ENCODE results near the gene SYMPK.

SYMPK gene

GRCh38 chr19:45784096-45784495, 78.9 kb downstream of the SYMPK start:
- Histone ChIP-seq H3K36me3 (peaks cover 46% of the 10 kb centered on the region), H3K9me3 (no peaks in the 10 kb centered on the region), H3K4me2 (no peak overlapping the region), H3K4me3 (no peak overlapping the region), H3K4me1 (peaks cover 16% of the 10 kb centered on the region), H3K27me3 (peaks cover 16% of the 10 kb centered on the region), H4K20me1 (peaks cover 86% of the 10 kb centered on the region), H3K27ac (no peak overlapping the region), H3K9ac (no peak overlapping the region)
- TF ChIP-seq Cebpa-rat (IDR thresholded peaks at IDR 0.05): no peak

- TF ChIP-seq Cebpa-rat (IDR thresholded peaks at IDR 0.05): no peak
- H4K20me1 ChIP-seq: peaks cover 86% of the 10 kb centered on the region
- H3K4me1 ChIP-seq: peaks cover 26% of the 10 kb centered on the region
- H3K4me2 ChIP-seq: no peak overlapping the region
- H3K9me3 ChIP-seq: no peaks in the 10 kb centered on the region
- H3K27ac ChIP-seq: no peak overlapping the region
- H3K36me3 ChIP-seq: peaks cover 36% of the 10 kb centered on the region
- no peak overlapping the region for H3K4me3 ChIP-seq
- H3K9ac ChIP-seq: no peak overlapping the region
- H3K27me3 ChIP-seq: peaks cover 6% of the 10 kb centered on the region
Measured at GRCh38 chr19:45782820-45783785, 79.8 kb downstream of the SYMPK start.

- H3K9ac ChIP-seq: no peak within 1 kb of the TSS
- no peak within 1 kb of the TSS for H3K27ac ChIP-seq
- H3K36me3 ChIP-seq: peaks cover 33% of the 10 kb centered on the region
- H3K4me1 ChIP-seq: peaks cover 28% of the 10 kb centered on the region
- H3K4me3 ChIP-seq: no peak within 1 kb of the TSS
- H4K20me1 ChIP-seq: peaks cover 83% of the 10 kb centered on the region
- H3K4me2 ChIP-seq: no peak within 1 kb of the TSS
- H3K27me3 ChIP-seq: 0 out of 2 replicates have a peak, but pooled peaks cover 5% of the 10 kb centered on the region
- no peaks in the 10 kb centered on the region for H3K9me3 ChIP-seq
- TF ChIP-seq Cebpa-rat (IDR thresholded peaks at IDR 0.05): no peak
Measured at GRCh38 chr19:45782162-45782691, 80.7 kb downstream of the SYMPK start, which contains the start of gene DMPK. TSS of gene DMPK (minus strand) at chr19:45782490. CDS start at chr19:45782352, 138 bp downstream.

GRCh38 chr19:45781214-45782161, 81.5 kb downstream of the SYMPK start:
- Histone ChIP-seq H3K27me3 (no peaks in the 10 kb centered on the region), H3K27ac (no peak overlapping the region), H4K20me1 (peaks cover 76% of the 10 kb centered on the region), H3K4me2 (peak overlapping the region; percentile 19; the same call in 1 of the 2 replicates), H3K4me3 (no peak overlapping the region), H3K9me3 (no peaks in the 10 kb centered on the region), H3K4me1 (peaks cover 28% of the 10 kb centered on the region), H3K9ac (no peak overlapping the region), H3K36me3 (peaks cover 32% of the 10 kb centered on the region)
- no peak for TF ChIP-seq Cebpa-rat (IDR thresholded peaks at IDR 0.05)

GRCh38 chr19:45780448-45781213, 82.3 kb downstream of the SYMPK start:
- H3K27me3 ChIP-seq: no peaks in the 10 kb centered on the region
- H4K20me1 ChIP-seq: peaks cover 67% of the 10 kb centered on the region
- no peak for TF ChIP-seq Cebpa-rat (IDR thresholded peaks at IDR 0.05)
- H3K4me3 ChIP-seq: no peak overlapping the region
- H3K9ac ChIP-seq: no peak overlapping the region
- H3K9me3 ChIP-seq: no peaks in the 10 kb centered on the region
- H3K36me3 ChIP-seq: peaks cover 23% of the 10 kb centered on the region; the same call in 1 of the 2 replicates
- H3K4me2 ChIP-seq: peak overlapping the region; percentile 19; the same call in 1 of the 2 replicates
- H3K27ac ChIP-seq: no peak overlapping the region
- peaks cover 28% of the 10 kb centered on the region for H3K4me1 ChIP-seq

- H3K9me3 ChIP-seq: no peaks in the 10 kb centered on the region
- H3K27ac ChIP-seq: no peak overlapping the region
- no peak overlapping the region for H3K4me2 ChIP-seq
- peaks cover 62% of the 10 kb centered on the region for H4K20me1 ChIP-seq
- H3K4me3 ChIP-seq: no peak overlapping the region
- no peak overlapping the region for H3K9ac ChIP-seq
- H3K4me1 ChIP-seq: peaks cover 28% of the 10 kb centered on the region
- peaks cover 18% of the 10 kb centered on the region; the same call in 1 of the 2 replicates for H3K36me3 ChIP-seq
- no peaks in the 10 kb centered on the region for H3K27me3 ChIP-seq
- no peak for TF ChIP-seq Cebpa-rat (IDR thresholded peaks at IDR 0.05)
Measured at GRCh38 chr19:45780146-45780447, 82.8 kb downstream of the SYMPK start.

- no peak for TF ChIP-seq Cebpa-rat (IDR thresholded peaks at IDR 0.05)
- Histone ChIP-seq H3K4me2 (peak overlapping the region; percentile 94), H3K4me3 (peak overlapping the region; percentile 54), H3K27ac (no peak overlapping the region), H3K4me1 (peaks cover 28% of the 10 kb centered on the region), H3K9ac (no peak overlapping the region), H3K36me3 (peaks cover 12% of the 10 kb centered on the region; the same call in 1 of the 2 replicates), H3K27me3 (no peaks in the 10 kb centered on the region), H4K20me1 (peaks cover 56% of the 10 kb centered on the region), H3K9me3 (no peaks in the 10 kb centered on the region)
Measured at GRCh38 chr19:45779231-45780145, 83.5 kb downstream of the SYMPK start.

GRCh38 chr19:45778010-45778661, 84.8 kb downstream of the SYMPK start:
- H4K20me1 ChIP-seq: peaks cover 48% of the 10 kb centered on the region
- peaks cover 34% of the 10 kb centered on the region for H3K4me1 ChIP-seq
- H3K36me3 ChIP-seq: peaks cover 12% of the 10 kb centered on the region; the same call in 1 of the 2 replicates
- TF ChIP-seq Cebpa-rat (IDR thresholded peaks at IDR 0.05): no peak
- H3K27ac ChIP-seq: no peak overlapping the region
- no peak overlapping the region for H3K4me3 ChIP-seq
- no peak overlapping the region for H3K9ac ChIP-seq
- H3K4me2 ChIP-seq: peak overlapping the region; percentile 94
- H3K27me3 ChIP-seq: no peaks in the 10 kb centered on the region
- no peaks in the 10 kb centered on the region for H3K9me3 ChIP-seq

All from BLaER1 (cell line).